Lower leg skin (tissue), 3 donors: ENCODE measurements around the gene IGIP.

Source experiments
- POLR2A ChIP-seq, 2 donors: fragments of 450-650 bp; IDR thresholded peaks; one replicate each; pipeline ENCODE4 v1.6.1; 2016 to 2017; ENCODE audit warnings: antibody characterized with exemption in 2 of 2, mild to moderate bottlenecking in 1 of 2, moderate library complexity in 1 of 2
- TF ChIP-seq, protein P1 (sequence below), 3 donors: fragments of 450-650 bp; IDR thresholded peaks; one replicate each; pipeline ENCODE4 v1.5.1; 2016; ENCODE audit warnings: antibody characterized with exemption in 3 of 3, mild to moderate bottlenecking in 3 of 3, moderate library complexity in 2 of 3

DNA sequence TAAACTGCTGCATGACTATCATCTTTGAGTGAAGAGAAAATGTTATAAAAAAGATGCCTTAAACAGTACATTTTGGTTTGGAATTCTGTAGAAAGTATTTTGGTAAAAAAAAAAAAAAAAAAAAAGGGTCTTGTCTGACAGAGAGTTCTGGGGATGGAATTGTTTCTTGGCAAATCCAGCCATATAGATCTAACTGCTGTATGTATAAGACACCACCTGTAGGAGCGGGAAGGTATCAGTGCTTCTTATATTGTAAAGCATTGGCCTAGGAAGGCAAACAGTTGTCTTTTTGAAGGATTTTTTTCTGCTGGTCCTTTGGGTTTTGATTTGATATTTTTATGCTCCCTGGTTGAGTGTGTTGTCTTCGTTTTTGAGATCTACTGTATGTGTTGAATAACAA is 9.0 kb upstream of the IGIP start:
- TF ChIP-seq, protein P1, sequence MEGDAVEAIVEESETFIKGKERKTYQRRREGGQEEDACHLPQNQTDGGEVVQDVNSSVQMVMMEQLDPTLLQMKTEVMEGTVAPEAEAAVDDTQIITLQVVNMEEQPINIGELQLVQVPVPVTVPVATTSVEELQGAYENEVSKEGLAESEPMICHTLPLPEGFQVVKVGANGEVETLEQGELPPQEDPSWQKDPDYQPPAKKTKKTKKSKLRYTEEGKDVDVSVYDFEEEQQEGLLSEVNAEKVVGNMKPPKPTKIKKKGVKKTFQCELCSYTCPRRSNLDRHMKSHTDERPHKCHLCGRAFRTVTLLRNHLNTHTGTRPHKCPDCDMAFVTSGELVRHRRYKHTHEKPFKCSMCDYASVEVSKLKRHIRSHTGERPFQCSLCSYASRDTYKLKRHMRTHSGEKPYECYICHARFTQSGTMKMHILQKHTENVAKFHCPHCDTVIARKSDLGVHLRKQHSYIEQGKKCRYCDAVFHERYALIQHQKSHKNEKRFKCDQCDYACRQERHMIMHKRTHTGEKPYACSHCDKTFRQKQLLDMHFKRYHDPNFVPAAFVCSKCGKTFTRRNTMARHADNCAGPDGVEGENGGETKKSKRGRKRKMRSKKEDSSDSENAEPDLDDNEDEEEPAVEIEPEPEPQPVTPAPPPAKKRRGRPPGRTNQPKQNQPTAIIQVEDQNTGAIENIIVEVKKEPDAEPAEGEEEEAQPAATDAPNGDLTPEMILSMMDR (IDR thresholded peaks at IDR 0.05): no peak
- TF ChIP-seq POLR2A (IDR thresholded peaks at IDR 0.05): no peak
